A673 (cell line): ENCODE measurements around the gene DACT3.

Experiments used
- EZH2 ChIP-seq: fragments of 200-600 bp; sonication (generic); IDR thresholded peaks from 2 replicates; pipeline ENCODE4 v1.6.1; 2017; ENCODE audit warnings: borderline replicate concordance, low read depth, mild to moderate bottlenecking, mixed read lengths, antibody characterized with exemption, low read length; ENCODE audit not compliant: poor library complexity, severe bottlenecking
- TF ChIP-seq, protein P1 (sequence below): fragments of 300-800, 200-600 bp; sonication (generic); conservative IDR thresholded peaks from 2 replicates; pipeline ENCODE4 v1.5.1; 2017; ENCODE audit warnings: low read depth, mild to moderate bottlenecking, antibody characterized with exemption, low read length, moderate library complexity, mixed read lengths

DNA sequence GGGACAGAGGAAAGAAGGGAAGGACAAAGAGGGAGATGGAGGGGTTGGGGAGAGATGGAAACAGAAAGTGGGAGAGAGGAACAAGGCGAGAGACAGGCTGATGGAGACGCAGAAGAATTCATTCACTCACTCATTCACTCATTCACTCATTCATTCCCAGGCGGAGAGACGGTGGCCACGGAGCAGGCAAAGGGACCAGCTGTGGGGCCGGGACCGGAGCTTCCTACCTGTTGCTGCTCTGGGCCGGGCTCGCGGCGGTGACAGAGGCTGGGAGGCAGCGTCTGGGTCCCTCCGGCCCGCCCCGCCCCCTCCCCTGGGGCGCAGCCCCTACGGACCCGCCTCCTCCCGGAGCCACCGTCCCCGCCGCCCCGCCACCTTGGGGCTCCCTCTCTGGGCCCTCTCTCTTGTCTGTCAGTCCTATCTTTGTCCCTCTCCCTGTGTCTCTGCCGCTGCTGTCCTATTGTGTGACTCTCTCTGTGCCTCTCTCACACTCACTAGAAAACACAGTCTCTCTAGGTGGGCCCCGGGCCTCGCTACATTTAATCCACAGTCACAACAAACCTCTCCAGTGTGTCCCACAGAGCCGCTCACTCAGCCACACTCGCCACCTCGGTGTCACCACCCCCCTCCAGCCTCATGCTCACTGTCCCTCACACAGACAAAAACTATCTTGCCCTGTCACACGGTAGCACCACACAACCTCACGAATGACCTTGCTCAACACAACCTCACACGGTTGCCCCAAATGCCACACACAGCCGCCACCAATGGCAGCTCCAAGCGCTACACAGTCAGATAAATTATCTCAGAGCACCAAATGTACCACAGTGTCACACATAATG, 24.8 kb downstream of the DACT3 start, which contains the start of gene GNG8:
- TF ChIP-seq, protein P1, sequence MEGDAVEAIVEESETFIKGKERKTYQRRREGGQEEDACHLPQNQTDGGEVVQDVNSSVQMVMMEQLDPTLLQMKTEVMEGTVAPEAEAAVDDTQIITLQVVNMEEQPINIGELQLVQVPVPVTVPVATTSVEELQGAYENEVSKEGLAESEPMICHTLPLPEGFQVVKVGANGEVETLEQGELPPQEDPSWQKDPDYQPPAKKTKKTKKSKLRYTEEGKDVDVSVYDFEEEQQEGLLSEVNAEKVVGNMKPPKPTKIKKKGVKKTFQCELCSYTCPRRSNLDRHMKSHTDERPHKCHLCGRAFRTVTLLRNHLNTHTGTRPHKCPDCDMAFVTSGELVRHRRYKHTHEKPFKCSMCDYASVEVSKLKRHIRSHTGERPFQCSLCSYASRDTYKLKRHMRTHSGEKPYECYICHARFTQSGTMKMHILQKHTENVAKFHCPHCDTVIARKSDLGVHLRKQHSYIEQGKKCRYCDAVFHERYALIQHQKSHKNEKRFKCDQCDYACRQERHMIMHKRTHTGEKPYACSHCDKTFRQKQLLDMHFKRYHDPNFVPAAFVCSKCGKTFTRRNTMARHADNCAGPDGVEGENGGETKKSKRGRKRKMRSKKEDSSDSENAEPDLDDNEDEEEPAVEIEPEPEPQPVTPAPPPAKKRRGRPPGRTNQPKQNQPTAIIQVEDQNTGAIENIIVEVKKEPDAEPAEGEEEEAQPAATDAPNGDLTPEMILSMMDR = no peak
- no peak for TF ChIP-seq EZH2
